Measurements from ENCODE around the gene CTXND1.

CTXND1 gene

GRCh38 chr15:80155001-80155377 is 97.0 kb downstream of the CTXND1 start:
- Histone ChIP-seq H2AFZ (ENCODE audit: low read depth, low read length) (no peak overlapping the region), H4K20me1 (ENCODE audit: insufficient read depth, low read length) (no peaks in the 10 kb centered on the region), H3K9me3 (ENCODE audit: insufficient read depth, low read length) (no peaks in the 10 kb centered on the region), H3K27ac (ENCODE audit: low read length) (peak overlapping the region; percentile 27; the same call in 1 of the 2 replicates), H3K27me3 (ENCODE audit: low read depth, low read length) (peaks cover 5% of the 10 kb centered on the region; the same call in 1 of the 2 replicates), H3K4me2 (ENCODE audit: low read length) (peak overlapping the region; percentile 86), H3K4me3 (ENCODE audit: low read length) (peak overlapping the region; percentile 66), H3K9ac (ENCODE audit: low read length) (peak overlapping the region; percentile 36; the same call in 1 of the 2 replicates), H3K79me2 (ENCODE audit: low read length) (no peaks in the 10 kb centered on the region), H3K36me3 (replicated peaks; ENCODE audit: low read depth, low read length) (no peaks in the 10 kb centered on the region), H3K4me1 (ENCODE audit: low read length) (peaks cover 30% of the 10 kb centered on the region)
- TF ChIP-seq EZH2phosphoT487 (IDR thresholded peaks at IDR 0.05; ENCODE audit: low read depth) = no peak
- TF ChIP-seq CTCF (IDR thresholded peaks at IDR 0.05; ENCODE audit: low read depth, low read length) = no peak

GRCh38 chr15:80154336-80154735 is 97.7 kb downstream of the CTXND1 start:
- Histone ChIP-seq H3K27ac (ENCODE audit: low read length) (no peak overlapping the region), H3K27me3 (ENCODE audit: low read depth, low read length) (peaks cover 5% of the 10 kb centered on the region; the same call in 1 of the 2 replicates), H3K79me2 (ENCODE audit: low read length) (no peaks in the 10 kb centered on the region), H4K20me1 (ENCODE audit: insufficient read depth, low read length) (no peaks in the 10 kb centered on the region), H3K4me3 (ENCODE audit: low read length) (no peak overlapping the region), H3K4me1 (ENCODE audit: low read length) (peaks cover 30% of the 10 kb centered on the region), H3K9me3 (ENCODE audit: insufficient read depth, low read length) (no peaks in the 10 kb centered on the region), H3K36me3 (replicated peaks; ENCODE audit: low read depth, low read length) (no peaks in the 10 kb centered on the region), H2AFZ (ENCODE audit: low read depth, low read length) (no peak overlapping the region), H3K9ac (ENCODE audit: low read length) (no peak overlapping the region), H3K4me2 (ENCODE audit: low read length) (no peak overlapping the region)
- TF ChIP-seq EZH2phosphoT487 (IDR thresholded peaks at IDR 0.05; ENCODE audit: low read depth) = no peak

GRCh38 chr15:80153900-80154299 is 98.1 kb downstream of the CTXND1 start:
- no peak for TF ChIP-seq CTCF (IDR thresholded peaks at IDR 0.05; ENCODE audit: low read depth, low read length)
- TF ChIP-seq EZH2phosphoT487 (IDR thresholded peaks at IDR 0.05; ENCODE audit: low read depth) = no peak
- Histone ChIP-seq H3K4me1 (ENCODE audit: low read length) (peaks cover 30% of the 10 kb centered on the region), H2AFZ (ENCODE audit: low read depth, low read length) (no peak overlapping the region)

GRCh38 chr15:80152896-80153876 is 98.8 kb downstream of the CTXND1 start, which contains the start of gene FAH:
Gene FAH (plus strand): TSS chr15:80152999. CDS start chr15:80153055, 56 bp downstream.
- Histone ChIP-seq H3K9me3 (ENCODE audit: insufficient read depth, low read length) (no peaks in the 10 kb centered on the region), H2AFZ (ENCODE audit: low read depth, low read length) (peak within 1 kb of the TSS; percentile 84), H3K9ac (ENCODE audit: low read length) (peak within 1 kb of the TSS; percentile 75), H3K4me1 (ENCODE audit: low read length) (peaks cover 30% of the 10 kb centered on the region), H3K79me2 (ENCODE audit: low read length) (no peaks in the 10 kb centered on the region), H3K4me3 (ENCODE audit: low read length) (peak within 1 kb of the TSS; percentile 96), H4K20me1 (ENCODE audit: insufficient read depth, low read length) (no peaks in the 10 kb centered on the region), H3K4me2 (ENCODE audit: low read length) (peak within 1 kb of the TSS; percentile 97), H3K36me3 (replicated peaks; ENCODE audit: low read depth, low read length) (no peaks in the 10 kb centered on the region), H3K27ac (ENCODE audit: low read length) (no peak within 1 kb of the TSS), H3K27me3 (ENCODE audit: low read depth, low read length) (peaks cover 5% of the 10 kb centered on the region; the same call in 1 of the 2 replicates)
- no peak for TF ChIP-seq CTCF (IDR thresholded peaks at IDR 0.05; ENCODE audit: low read depth, low read length)
- TF ChIP-seq EZH2phosphoT487 (IDR thresholded peaks at IDR 0.05; ENCODE audit: low read depth) = no peak

More at GRCh38 chr15:80153900-80154299, 98.1 kb downstream of the CTXND1 start:
- no peaks in the 10 kb centered on the region for H3K79me2 ChIP-seq (ENCODE audit: low read length)
- peak overlapping the region; percentile 97 for H3K4me2 ChIP-seq (ENCODE audit: low read length)
- H3K36me3 ChIP-seq (replicated peaks; ENCODE audit: low read depth, low read length) = no peaks in the 10 kb centered on the region
- H3K27ac ChIP-seq (ENCODE audit: low read length) = no peak overlapping the region
- H3K9ac ChIP-seq (ENCODE audit: low read length) = peak overlapping the region; percentile 75; the same call in 1 of the 2 replicates
- H3K27me3 ChIP-seq (ENCODE audit: low read depth, low read length) = peaks cover 5% of the 10 kb centered on the region; the same call in 1 of the 2 replicates
- peak overlapping the region; percentile 96 for H3K4me3 ChIP-seq (ENCODE audit: low read length)
- H4K20me1 ChIP-seq (ENCODE audit: insufficient read depth, low read length) = no peaks in the 10 kb centered on the region
- no peaks in the 10 kb centered on the region for H3K9me3 ChIP-seq (ENCODE audit: insufficient read depth, low read length)
